Lung (tissue), 12 donors: ENCODE measurements around the gene SGTA. TPM values are rescaled to one million over a fixed set of nuclear protein-coding genes. Genes with fewer than 3 reads are reported as not detected.

ENCODE experiments used
- ATAC-seq: fragments of 200-7000 bp; cut with Tn5 transposase; one replicate; pipeline ENCODE4 v1.9.1; 2020; ENCODE audit warnings: moderate number of reproducible peaks; ENCODE audit not compliant: insufficient read depth, low FRiP score
- DNase-seq, 3 donors: peaks; one replicate each; pipeline ENCODE4 v3.0.0-alpha.2; 2013 to 2017
- H3K27ac ChIP-seq, 2 donors: one replicate each; pipeline ENCODE4 v1.5.1; 2013; ENCODE audit warnings: mild to moderate bottlenecking in 2 of 2, moderate library complexity in 2 of 2, control low read depth in 1 of 2, inconsistent platforms in 1 of 2, low read depth in 1 of 2, low read length in 1 of 2
- H3K27me3 ChIP-seq, 3 donors: one replicate each; pipeline ENCODE4 v1.5.1; 2013; ENCODE audit warnings: low read length in 2 of 3; ENCODE audit not compliant: control insufficient read depth in 3 of 3, insufficient read depth in 3 of 3
- H3K36me3 ChIP-seq, 4 donors: one replicate each; pipeline ENCODE4 v1.5.1; 2013; ENCODE audit warnings: low read length in 4 of 4, mild to moderate bottlenecking in 1 of 4, moderate library complexity in 1 of 4; ENCODE audit not compliant: control insufficient read depth in 4 of 4, insufficient read depth in 4 of 4
- H3K4me1 ChIP-seq, 5 donors: one replicate each; pipeline ENCODE4 v1.5.1; 2013; ENCODE audit warnings: low read length in 5 of 5, mild to moderate bottlenecking in 2 of 5, moderate library complexity in 1 of 5; ENCODE audit not compliant: control insufficient read depth in 5 of 5, insufficient read depth in 5 of 5
- H3K4me3 ChIP-seq: one replicate; pipeline ENCODE4 v1.5.1; 2013; ENCODE audit warnings: mild to moderate bottlenecking, control low read depth, moderate library complexity
- H3K9ac ChIP-seq, 2 donors: one replicate each; pipeline ENCODE4 v1.5.1; 2013; ENCODE audit warnings: low read length in 2 of 2, control low read depth in 1 of 2; ENCODE audit not compliant: insufficient read depth in 1 of 2
- H3K9me3 ChIP-seq, 4 donors: one replicate each; pipeline ENCODE4 v1.5.1; 2013; ENCODE audit warnings: low read length in 3 of 4, mild to moderate bottlenecking in 1 of 4, moderate library complexity in 1 of 4; ENCODE audit not compliant: control insufficient read depth in 4 of 4, insufficient read depth in 3 of 4
- WGBS, 2 donors: extraction: QIAGEN DNeasy Blood & Tissue Kit; methylation state at CpG; one replicate each; pipeline ENCODE4 v1.1.7; 2013; 5-methylcytosine and 5-hydroxymethylcytosine counted together
- polyA plus RNA-seq, 2 donors: library from polyadenylated mRNA; stranded (reverse); fragments of 200-250 nt; gene quantifications; one replicate each; pipeline ENCODE4 v1.2.1, GENCODE V29; 2013
- total RNA-seq, 2 donors: library from RNA; depleted of rRNA in 1 of 2; stranded (reverse); fragments of >200 nt in 1 of 2; gene quantifications; one replicate each; pipeline ENCODE4 v1.2.1, GENCODE V29; 2014 to 2021
- TF ChIP-seq, protein P1 (sequence below): IDR thresholded peaks from 2 replicates; pipeline ENCODE4 v1.5.1; 2012; ENCODE audit warnings: mild to moderate bottlenecking; ENCODE audit errors: control extremely low read depth, extremely low read depth
- donor health status: control.
- donor health status: control.
- donor health status: Bipolar disorder and iron deficiency.
- donor health status: healthy.
- donor health status: DM: yes; HTN: yes; CAD: no.

Gene SGTA
- total and polyA plus RNA-seq, 4 donors = 33.3 to 64.7 (median 51.9) TPM

DNA sequence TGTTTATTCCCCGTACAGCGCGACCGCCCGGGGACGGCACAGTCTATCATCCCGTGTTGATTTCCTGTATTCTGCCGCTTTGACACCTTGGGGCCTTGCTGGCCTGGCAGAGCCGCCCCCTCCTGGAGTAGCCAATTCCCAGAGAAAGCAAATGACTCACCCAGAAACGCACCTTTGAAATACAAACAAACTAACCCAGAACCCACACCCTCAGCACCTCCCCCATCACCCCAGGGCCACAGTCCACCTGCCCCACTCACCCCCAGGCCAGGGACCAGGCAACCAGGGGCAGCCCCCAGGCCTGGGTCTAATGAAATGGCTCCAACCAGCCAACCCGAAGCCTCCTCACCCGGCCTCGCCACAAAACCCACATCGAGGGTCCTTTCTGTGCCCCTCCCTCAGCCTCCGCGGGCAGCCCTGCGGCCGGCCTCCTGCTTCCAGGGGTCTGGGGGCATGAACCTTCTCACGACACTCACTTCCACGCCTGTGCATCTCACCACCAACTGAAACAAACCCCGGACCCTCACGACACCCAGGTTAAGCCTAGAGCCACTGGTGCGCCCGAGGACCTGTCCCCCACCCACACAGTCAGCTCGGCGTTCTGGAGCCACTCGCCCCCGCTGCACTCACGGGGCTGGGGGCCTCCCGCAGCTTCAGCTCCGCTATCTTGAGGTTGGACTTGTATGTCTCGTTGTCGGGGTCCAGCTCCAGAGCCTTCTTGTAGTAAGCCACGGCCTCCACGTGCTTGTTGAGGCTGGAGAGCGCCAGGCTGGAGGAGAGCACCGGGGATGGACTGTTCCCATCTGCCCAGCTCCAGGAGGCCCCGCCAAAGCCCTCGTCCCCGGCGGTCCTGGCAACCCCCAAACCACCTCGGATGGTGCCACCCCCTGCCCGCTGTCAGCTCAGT is 20.9 kb downstream of the SGTA start:
- Histone ChIP-seq H3K27me3 (no peaks in the 10 kb centered on the region), H3K9ac (no peak overlapping the region), H3K4me1 (no peaks in the 10 kb centered on the region), H3K27ac (no peak overlapping the region), H3K36me3 (peaks cover 6 to 68% (median 8%) of the 10 kb centered on the region in 4 donors), H3K9me3 (no peaks in the 10 kb centered on the region), H3K4me3 (no peak overlapping the region)
- TF ChIP-seq, protein P1, sequence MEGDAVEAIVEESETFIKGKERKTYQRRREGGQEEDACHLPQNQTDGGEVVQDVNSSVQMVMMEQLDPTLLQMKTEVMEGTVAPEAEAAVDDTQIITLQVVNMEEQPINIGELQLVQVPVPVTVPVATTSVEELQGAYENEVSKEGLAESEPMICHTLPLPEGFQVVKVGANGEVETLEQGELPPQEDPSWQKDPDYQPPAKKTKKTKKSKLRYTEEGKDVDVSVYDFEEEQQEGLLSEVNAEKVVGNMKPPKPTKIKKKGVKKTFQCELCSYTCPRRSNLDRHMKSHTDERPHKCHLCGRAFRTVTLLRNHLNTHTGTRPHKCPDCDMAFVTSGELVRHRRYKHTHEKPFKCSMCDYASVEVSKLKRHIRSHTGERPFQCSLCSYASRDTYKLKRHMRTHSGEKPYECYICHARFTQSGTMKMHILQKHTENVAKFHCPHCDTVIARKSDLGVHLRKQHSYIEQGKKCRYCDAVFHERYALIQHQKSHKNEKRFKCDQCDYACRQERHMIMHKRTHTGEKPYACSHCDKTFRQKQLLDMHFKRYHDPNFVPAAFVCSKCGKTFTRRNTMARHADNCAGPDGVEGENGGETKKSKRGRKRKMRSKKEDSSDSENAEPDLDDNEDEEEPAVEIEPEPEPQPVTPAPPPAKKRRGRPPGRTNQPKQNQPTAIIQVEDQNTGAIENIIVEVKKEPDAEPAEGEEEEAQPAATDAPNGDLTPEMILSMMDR = no peak
- no peak for ATAC-seq
- DNase-seq = no peak
- WGBS, 2 donors = 94 to 96% methylated on average over 43 of the region's 43 CpGs

DNA sequence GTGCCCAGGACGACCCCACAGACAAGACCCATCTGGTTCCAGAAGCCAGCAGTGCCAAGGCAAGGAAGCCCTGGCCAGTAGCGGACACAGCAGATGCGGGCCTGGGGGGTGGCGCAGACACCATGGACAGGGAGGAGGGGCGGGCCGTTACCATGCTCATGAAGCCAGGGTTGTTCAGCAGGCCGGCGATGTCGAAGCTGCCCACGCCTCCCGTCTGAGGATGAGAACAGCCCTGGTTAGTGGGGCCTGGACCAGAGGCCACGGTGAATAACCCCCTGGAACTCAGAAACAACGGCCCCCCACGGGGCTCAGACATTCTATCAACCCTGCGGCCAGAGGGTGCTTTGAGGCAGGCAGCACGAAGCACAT is 21.8 kb downstream of the SGTA start:
- Histone ChIP-seq H3K4me3 (no peak overlapping the region), H3K4me1 (no peaks in the 10 kb centered on the region), H3K9me3 (no peaks in the 10 kb centered on the region), H3K27ac (no peak overlapping the region), H3K27me3 (no peaks in the 10 kb centered on the region), H3K36me3 (peaks cover 6 to 68% (median 8%) of the 10 kb centered on the region in 4 donors), H3K9ac (no peak overlapping the region)
- DNase-seq (no peak), ATAC-seq (no peak)
- WGBS, 2 donors = 94 to 96% methylated on average over 16 of the region's 16 CpGs
- TF ChIP-seq, protein P1 = no peak

DNA sequence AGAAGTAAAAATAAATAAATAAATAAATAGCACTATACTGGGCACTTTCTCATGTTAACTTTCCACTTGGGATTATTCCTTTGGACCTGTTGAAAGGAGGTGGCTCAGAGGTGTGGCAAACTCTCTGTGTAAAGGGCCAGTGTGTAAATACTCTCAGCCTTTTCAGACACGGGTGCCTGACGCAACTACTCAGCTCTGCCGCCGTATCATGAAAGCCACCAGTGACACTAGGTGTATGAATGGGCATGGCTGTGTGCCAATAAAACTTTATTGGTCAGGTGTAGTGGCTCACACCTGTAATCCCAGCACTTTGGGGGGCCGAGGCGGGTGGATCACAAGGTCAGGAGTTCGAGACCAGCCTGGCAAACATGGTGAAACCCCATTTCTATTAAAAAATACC is 23.1 kb downstream of the SGTA start:
- WGBS, 2 donors = 81 to 86% methylated on average over 7 of the region's 7 CpGs
- DNase-seq (no peak), ATAC-seq (no peak)

More for the DNA sequence above, 23.1 kb downstream of the SGTA start:
- no peak overlapping the region for H3K9ac ChIP-seq
- H3K36me3 ChIP-seq = peaks cover 6 to 69% (median 9%) of the 10 kb centered on the region in 4 donors
- no peak overlapping the region for H3K27ac ChIP-seq
- TF ChIP-seq, protein P1 = no peak
- no peaks in the 10 kb centered on the region for H3K27me3 ChIP-seq
- no peaks in the 10 kb centered on the region for H3K4me1 ChIP-seq
- H3K4me3 ChIP-seq = no peak overlapping the region
- H3K9me3 ChIP-seq = peaks cover 0 to 3% (median 0%) of the 10 kb centered on the region in 4 donors
